IMR-90 (cell line): ENCODE results near the gene MYO9B. TPM values are rescaled to one million over a fixed set of nuclear protein-coding genes. Genes with fewer than 3 reads are reported as not detected.

ENCODE experiments used
- ATAC-seq: fragments of 200-7000 bp; cut with Tn5 transposase; 2 replicates; pipeline ENCODE4 v1.9.1; 2020; ENCODE audit warnings: low read depth, mild to moderate bottlenecking, moderate library complexity
- BruUV-seq: library from RNA; stranded (reverse); fragments of 400-500 nt; replicated peaks from 2 replicates; lab custom pipeline; 2021; lab: Mats Ljungman, UMichigan
- CTCF ChIA-PET: fragments of 300-600 bp; formaldehyde crosslinking; extraction: SDS; loops from one replicate; lab custom pipeline; 2021; ENCODE audit warnings: antibody characterized with exemption; lab: Yijun Ruan, JAX
- POLR2A ChIA-PET: fragments of 300-600 bp; sonication (Branson Sonifier 250); formaldehyde crosslinking; loops from one replicate; lab custom pipeline; 2022; ENCODE audit warnings: antibody characterized with exemption; ENCODE audit not compliant: unreplicated experiment; lab: Charles Lee
- DNase-seq: peaks from one replicate; pipeline ENCODE4 v3.0.0; 2013
- H2AFZ ChIP-seq: replicated peaks from 2 replicates; pipeline ENCODE3; 2013; ENCODE audit warnings: low read length, mild to moderate bottlenecking; ENCODE audit not compliant: poor library complexity
- H2AK5ac ChIP-seq: 2 replicates; pipeline ENCODE4 v1.6.1; 2013; ENCODE audit warnings: low read depth, low read length, inconsistent platforms
- H2AK9ac ChIP-seq: replicated peaks from 2 replicates; pipeline ENCODE3; 2013; ENCODE audit warnings: mild to moderate bottlenecking, low read depth, low read length, moderate library complexity; ENCODE audit not compliant: poor library complexity
- H2BK120ac ChIP-seq: 2 replicates; pipeline ENCODE4 v1.6.1; 2013; ENCODE audit warnings: low read depth, low read length, inconsistent platforms
- H2BK15ac ChIP-seq: 3 replicates; pipeline ENCODE4 v1.6.1; 2013; ENCODE audit warnings: low read depth, low read length, inconsistent platforms
- H2BK20ac ChIP-seq: 2 replicates; pipeline ENCODE4 v1.6.1; 2013; ENCODE audit warnings: low read depth, mild to moderate bottlenecking, inconsistent platforms, low read length, moderate library complexity
- H2BK5ac ChIP-seq: 2 replicates; pipeline ENCODE4 v1.6.1; 2013; ENCODE audit warnings: mild to moderate bottlenecking, low read depth, low read length, inconsistent platforms; ENCODE audit not compliant: poor library complexity, severe bottlenecking
- H3K14ac ChIP-seq: replicated peaks from 2 replicates; pipeline ENCODE4 v1.6.1; 2013; ENCODE audit warnings: low read depth, low read length, inconsistent platforms
- H3K18ac ChIP-seq: 2 replicates; pipeline ENCODE4 v1.6.1; 2013; ENCODE audit warnings: low read depth, low read length, control low read depth
- H3K23ac ChIP-seq: 2 replicates; pipeline ENCODE4 v1.6.1; 2013; ENCODE audit warnings: low read depth, low read length, inconsistent platforms
- H3K27ac ChIP-seq: 2 replicates; pipeline ENCODE4 v1.5.1; 2013; ENCODE audit warnings: mild to moderate bottlenecking, control low read depth, low read length; ENCODE audit not compliant: insufficient read depth
- H3K27me3 ChIP-seq: 2 replicates; pipeline ENCODE4 v1.6.1; 2013; ENCODE audit warnings: low read length; ENCODE audit not compliant: control insufficient read depth, insufficient read depth
- H3K36me3 ChIP-seq: 2 replicates; pipeline ENCODE4 v1.6.1; 2013; ENCODE audit warnings: low read length, mixed read lengths; ENCODE audit not compliant: control insufficient read depth, insufficient read depth
- H3K4ac ChIP-seq: 2 replicates; pipeline ENCODE4 v1.6.1; 2013; ENCODE audit warnings: low read depth, low read length, inconsistent platforms
- H3K4me1 ChIP-seq: 2 replicates; pipeline ENCODE4 v1.6.1; 2013; ENCODE audit warnings: low read length, mixed read lengths; ENCODE audit not compliant: control insufficient read depth, insufficient read depth
- H3K4me2 ChIP-seq: 2 replicates; pipeline ENCODE4 v1.6.1; 2013; ENCODE audit warnings: low read depth, mild to moderate bottlenecking, control low read depth, low read length, moderate library complexity
- H3K4me3 ChIP-seq: 2 replicates; pipeline ENCODE4 v1.5.1; 2013; ENCODE audit warnings: low read depth, mild to moderate bottlenecking, control low read depth, low read length, moderate library complexity; ENCODE audit not compliant: insufficient read depth
- H3K56ac ChIP-seq: 2 replicates; pipeline ENCODE4 v1.6.1; 2013; ENCODE audit warnings: low read length, inconsistent platforms; ENCODE audit not compliant: insufficient read depth; ENCODE audit errors: extremely low read depth
- H3K79me1 ChIP-seq, 2 experiments: 2 replicates each; pipeline ENCODE4 v1.6.1; 2013; ENCODE audit warnings: low read length in 2 of 2, inconsistent platforms in 1 of 2, low read depth in 1 of 2
- H3K9ac ChIP-seq: 2 replicates; pipeline ENCODE4 v1.6.1; 2013; ENCODE audit warnings: low read depth, low read length, control low read depth
- H3K9me1 ChIP-seq: 2 replicates; pipeline ENCODE4 v1.6.1; 2013; ENCODE audit warnings: low read length, inconsistent platforms; ENCODE audit not compliant: insufficient read depth
- H3K9me3 ChIP-seq: 2 replicates; pipeline ENCODE4 v1.6.1; 2013; ENCODE audit warnings: low read length; ENCODE audit not compliant: control insufficient read depth, insufficient read depth
- H4K20me1 ChIP-seq: 2 replicates; pipeline ENCODE4 v1.6.1; 2013; ENCODE audit warnings: low read length, inconsistent platforms; ENCODE audit not compliant: insufficient read depth
- H4K5ac ChIP-seq: 2 replicates; pipeline ENCODE4 v1.6.1; 2013; ENCODE audit warnings: mild to moderate bottlenecking, low read depth, low read length, control low read depth
- H4K8ac ChIP-seq, 2 experiments: 2 replicates each; pipeline ENCODE4 v1.6.1; 2013; ENCODE audit warnings: low read depth in 2 of 2, low read length in 2 of 2, control low read depth in 1 of 2, inconsistent platforms in 1 of 2
- H4K91ac ChIP-seq: 2 replicates; pipeline ENCODE4 v1.6.1; 2013; ENCODE audit warnings: low read depth, low read length, inconsistent platforms; ENCODE audit not compliant: insufficient read depth
- BHLHE40 ChIP-seq: fragments of 150-350 bp; IDR thresholded peaks from 2 replicates; pipeline ENCODE4 v1.6.1; 2016; ENCODE audit warnings: mild to moderate bottlenecking, low read depth, low read length
- CEBPB ChIP-seq: IDR thresholded peaks from 2 replicates; pipeline ENCODE4 v1.6.1; 2012; ENCODE audit warnings: low read depth, low read length, improper control_type of control experiment
- CHD1 ChIP-seq: IDR thresholded peaks from 2 replicates; pipeline ENCODE4 v1.6.1; 2012; ENCODE audit warnings: low read depth, low read length, improper control_type of control experiment
- FOS ChIP-seq: fragments of 150-350 bp; IDR thresholded peaks from 2 replicates; pipeline ENCODE4 v1.6.1; 2016; ENCODE audit warnings: low read depth, low read length
- MAFK ChIP-seq: IDR thresholded peaks from 2 replicates; pipeline ENCODE4 v1.6.1; 2012; ENCODE audit warnings: low read depth, low read length, improper control_type of control experiment
- MAZ ChIP-seq: IDR thresholded peaks from 2 replicates; pipeline ENCODE4 v1.6.1; 2012; ENCODE audit warnings: low read depth, mild to moderate bottlenecking, low read length, improper control_type of control experiment, moderate library complexity, borderline replicate concordance
- MXI1 ChIP-seq: IDR thresholded peaks from 2 replicates; pipeline ENCODE4 v1.6.1; 2012; ENCODE audit warnings: low read depth, mild to moderate bottlenecking, low read length, moderate library complexity, borderline replicate concordance
- NFE2L2 ChIP-seq: fragments of 150-350 bp; IDR thresholded peaks from 2 replicates; pipeline ENCODE4 v1.6.1; 2016; ENCODE audit warnings: low read depth, mild to moderate bottlenecking, low read length
- POLR2A ChIP-seq: IDR thresholded peaks from 2 replicates; pipeline ENCODE4 v1.6.1; 2012; ENCODE audit warnings: mild to moderate bottlenecking, low read depth, low read length
- RAD21 ChIP-seq: IDR thresholded peaks from 2 replicates; pipeline ENCODE4 v1.6.1; 2012; ENCODE audit warnings: low read length, improper control_type of control experiment
- RCOR1 ChIP-seq: IDR thresholded peaks from 2 replicates; pipeline ENCODE4 v1.6.1; 2012; ENCODE audit warnings: mild to moderate bottlenecking, low read length, improper control_type of control experiment; ENCODE audit not compliant: insufficient replicate concordance
- RFX5 ChIP-seq: IDR thresholded peaks from 2 replicates; pipeline ENCODE4 v1.8.0; 2012; ENCODE audit warnings: low read depth, mild to moderate bottlenecking, low read length, moderate library complexity
- SMC3 ChIP-seq: fragments of 150-350 bp; IDR thresholded peaks from 2 replicates; pipeline ENCODE4 v1.6.1; 2016; ENCODE audit warnings: low read depth, mild to moderate bottlenecking, antibody characterized with exemption, low read length, moderate library complexity
- WGBS, 2 experiments: methylation state at CpG; one replicate each; pipeline versions ENCODE4 v1.1.5 to v1.1.7; 2013; ENCODE audit warnings: missing lambda C conversion rate in 2 of 2; ENCODE audit not compliant: insufficient read length in 1 of 2; ENCODE audit errors: extremely low coverage in 2 of 2; 5-methylcytosine and 5-hydroxymethylcytosine counted together
- dilution Hi-C: fragments of 300-500 bp; cut with HindIII; formaldehyde crosslinking; loops from one replicate; pipeline ENCODE4 v1.14.3; 2018; ENCODE audit warnings: low sequenced_read_pairs; ENCODE audit not compliant: unreplicated experiment
- in situ Hi-C: fragments of 300-500 bp; cut with MboI; formaldehyde crosslinking; loops from 3 replicates; pipeline ENCODE4 v1.14.3; 2019; ENCODE audit warnings: low sequenced_read_pairs, inconsistent platforms, mixed read lengths
- intact Hi-C: fragments of 100-400 bp; cut with micrococcal nuclease; formaldehyde crosslinking; loops from 2 replicates; pipeline ENCODE4 v1.10.0; 2022
- polyA plus RNA-seq, 3 experiments: library from polyadenylated mRNA; depleted of rRNA; stranded (reverse); fragments of >200 nt; gene quantifications; 2 replicates each; pipeline ENCODE4 v1.2.3, GENCODE V29; 2012; ENCODE audit warnings: low replicate concordance in 1 of 3
- total RNA-seq: library from RNA; depleted of rRNA; stranded (reverse); fragments of >200 nt; gene quantifications from 2 replicates; pipeline ENCODE4 v1.2.3, GENCODE V29; 2012
- TF ChIP-seq, protein P1 (sequence below): conservative IDR thresholded peaks from 2 replicates; pipeline ENCODE4 v1.5.1; 2012; ENCODE audit warnings: mild to moderate bottlenecking, low read depth, low read length, improper control_type of control experiment
- TF ChIP-seq, protein P2 (sequence below): fragments of 150-350 bp; IDR thresholded peaks from 2 replicates; pipeline ENCODE4 v1.6.1; 2017; ENCODE audit warnings: mild to moderate bottlenecking, antibody characterized with exemption, low read length, low read depth
- TF ChIP-seq, protein P3 (sequence below): fragments of 150-350 bp; IDR thresholded peaks from 2 replicates; pipeline ENCODE4 v1.6.1; 2016; ENCODE audit warnings: low read depth, mild to moderate bottlenecking, low read length, moderate library complexity, borderline replicate concordance

Gene MYO9B
- total and polyA plus RNA-seq, 2 of the 4 experiments (the other 2 are of a cell fraction): 61.8 to 77.8 TPM

DNA sequence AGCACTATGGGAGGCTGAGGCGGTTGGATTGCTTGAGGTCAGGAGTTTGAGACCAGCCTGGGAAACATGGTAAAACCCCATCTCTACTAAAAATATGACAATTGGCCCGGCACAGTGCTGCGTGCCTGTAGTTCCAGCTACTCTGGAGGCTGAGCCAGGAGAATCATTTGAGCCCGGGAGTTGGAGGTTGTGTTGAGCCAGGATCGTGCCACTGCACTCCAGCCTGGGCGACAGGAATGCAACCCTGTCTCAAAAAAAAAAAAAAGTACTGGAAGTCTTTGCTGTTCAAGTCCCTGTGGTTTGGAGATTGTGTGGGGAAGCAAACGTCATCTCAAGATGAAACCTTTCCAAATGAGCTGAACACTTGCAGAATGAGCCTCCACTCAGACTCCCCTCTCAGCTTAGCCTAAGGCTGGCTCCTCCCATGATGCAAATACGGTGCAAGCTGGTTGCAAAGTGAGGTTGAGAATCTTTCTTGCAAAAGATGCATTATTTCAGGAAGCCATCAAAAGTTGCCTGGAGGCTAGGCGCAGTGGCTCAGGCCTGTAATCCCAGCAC, 46.2 kb downstream of the MYO9B start:
- ATAC-seq: no peak
- no peak overlapping the region for H3K27ac ChIP-seq
- H2BK5ac ChIP-seq: no peak overlapping the region
- H2BK120ac ChIP-seq: no peak overlapping the region
- H2AK9ac ChIP-seq: no peak overlapping the region
- no peak overlapping the region for H3K18ac ChIP-seq
- H4K20me1 ChIP-seq: peaks cover 68% of the 10 kb centered on the region
- no peak overlapping the region for H4K91ac ChIP-seq
- H3K23ac ChIP-seq: no peak overlapping the region
- TF ChIP-seq, protein P1, sequence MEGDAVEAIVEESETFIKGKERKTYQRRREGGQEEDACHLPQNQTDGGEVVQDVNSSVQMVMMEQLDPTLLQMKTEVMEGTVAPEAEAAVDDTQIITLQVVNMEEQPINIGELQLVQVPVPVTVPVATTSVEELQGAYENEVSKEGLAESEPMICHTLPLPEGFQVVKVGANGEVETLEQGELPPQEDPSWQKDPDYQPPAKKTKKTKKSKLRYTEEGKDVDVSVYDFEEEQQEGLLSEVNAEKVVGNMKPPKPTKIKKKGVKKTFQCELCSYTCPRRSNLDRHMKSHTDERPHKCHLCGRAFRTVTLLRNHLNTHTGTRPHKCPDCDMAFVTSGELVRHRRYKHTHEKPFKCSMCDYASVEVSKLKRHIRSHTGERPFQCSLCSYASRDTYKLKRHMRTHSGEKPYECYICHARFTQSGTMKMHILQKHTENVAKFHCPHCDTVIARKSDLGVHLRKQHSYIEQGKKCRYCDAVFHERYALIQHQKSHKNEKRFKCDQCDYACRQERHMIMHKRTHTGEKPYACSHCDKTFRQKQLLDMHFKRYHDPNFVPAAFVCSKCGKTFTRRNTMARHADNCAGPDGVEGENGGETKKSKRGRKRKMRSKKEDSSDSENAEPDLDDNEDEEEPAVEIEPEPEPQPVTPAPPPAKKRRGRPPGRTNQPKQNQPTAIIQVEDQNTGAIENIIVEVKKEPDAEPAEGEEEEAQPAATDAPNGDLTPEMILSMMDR: no peak
- no peak for TF ChIP-seq MAZ
- TF ChIP-seq, protein P2, sequence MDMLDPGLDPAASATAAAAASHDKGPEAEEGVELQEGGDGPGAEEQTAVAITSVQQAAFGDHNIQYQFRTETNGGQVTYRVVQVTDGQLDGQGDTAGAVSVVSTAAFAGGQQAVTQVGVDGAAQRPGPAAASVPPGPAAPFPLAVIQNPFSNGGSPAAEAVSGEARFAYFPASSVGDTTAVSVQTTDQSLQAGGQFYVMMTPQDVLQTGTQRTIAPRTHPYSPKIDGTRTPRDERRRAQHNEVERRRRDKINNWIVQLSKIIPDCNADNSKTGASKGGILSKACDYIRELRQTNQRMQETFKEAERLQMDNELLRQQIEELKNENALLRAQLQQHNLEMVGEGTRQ: no peak
- TF ChIP-seq NFE2L2: no peak
- no peak for TF ChIP-seq POLR2A
- TF ChIP-seq CEBPB: no peak
- TF ChIP-seq RFX5: no peak
- TF ChIP-seq RAD21: no peak
- no peak for TF ChIP-seq MXI1
- no peak for TF ChIP-seq BHLHE40
- TF ChIP-seq, protein P3, sequence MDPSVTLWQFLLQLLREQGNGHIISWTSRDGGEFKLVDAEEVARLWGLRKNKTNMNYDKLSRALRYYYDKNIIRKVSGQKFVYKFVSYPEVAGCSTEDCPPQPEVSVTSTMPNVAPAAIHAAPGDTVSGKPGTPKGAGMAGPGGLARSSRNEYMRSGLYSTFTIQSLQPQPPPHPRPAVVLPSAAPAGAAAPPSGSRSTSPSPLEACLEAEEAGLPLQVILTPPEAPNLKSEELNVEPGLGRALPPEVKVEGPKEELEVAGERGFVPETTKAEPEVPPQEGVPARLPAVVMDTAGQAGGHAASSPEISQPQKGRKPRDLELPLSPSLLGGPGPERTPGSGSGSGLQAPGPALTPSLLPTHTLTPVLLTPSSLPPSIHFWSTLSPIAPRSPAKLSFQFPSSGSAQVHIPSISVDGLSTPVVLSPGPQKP: no peak
- TF ChIP-seq SMC3: no peak
- TF ChIP-seq RCOR1: no peak
- no peak for TF ChIP-seq CHD1
- no peak for TF ChIP-seq MAFK
- no peak for TF ChIP-seq FOS
- peaks cover 11% of the 10 kb centered on the region for H3K4me1 ChIP-seq
- peaks cover 8 to 91% of the 10 kb centered on the region in 2 experiments for H3K79me1 ChIP-seq
- no peak overlapping the region for H3K4me2 ChIP-seq
- no peaks in the 10 kb centered on the region for H3K9me3 ChIP-seq
- H4K5ac ChIP-seq: no peak overlapping the region
- H3K14ac ChIP-seq: no peak overlapping the region
- dilution Hi-C loops (no loop called here), in situ Hi-C loops (no loop called here), intact Hi-C loops (no loop called here)
- H2AFZ ChIP-seq: no peak overlapping the region
- H3K56ac ChIP-seq: no peak overlapping the region
- no peak overlapping the region for H4K8ac ChIP-seq
- no peak overlapping the region for H3K4ac ChIP-seq
- H2BK15ac ChIP-seq: no peak overlapping the region
- no peak overlapping the region for H3K9ac ChIP-seq
- WGBS, 2 experiments: no CpG with 5 or more reads among the region's 9 CpGs
- H2AK5ac ChIP-seq: no peak overlapping the region
- H3K4me3 ChIP-seq: no peak overlapping the region
- BruUV-seq: no TSS peak
- ChIA-PET CTCF (interaction anchor here (0.6 kb wide), 1 partner anchor 15 kb away, joined by 3 read pairs; no protein-coding TSS in a partner anchor), POLR2A (no interaction called here)
- H3K36me3 ChIP-seq: peaks cover 18% of the 10 kb centered on the region
- peak; percentile 53 for DNase-seq
- H3K9me1 ChIP-seq: peaks cover 31% of the 10 kb centered on the region
- no peaks in the 10 kb centered on the region for H3K27me3 ChIP-seq
- H2BK20ac ChIP-seq: no peak overlapping the region
